ENCODE results near the gene LILRA6. TPM values are rescaled to one million over a fixed set of nuclear protein-coding genes. Genes with fewer than 3 reads are reported as not detected.

Gene LILRA6
- total and polyA plus RNA-seq, 3 donors from 2014 or later = 0.37 to 2.7 (median 1.5) TPM

- DNase-seq = no peak
- peaks cover 44% of the 10 kb centered on the region for H3K4me1 ChIP-seq
- no peak overlapping the region for H3K27ac ChIP-seq
- intact Hi-C loops (cut with DNase I; ENCODE audit: low total_unique reads) = no loop called here
- 76 to 79% methylated on average over 12 of the region's 12 CpGs for WGBS, 2 donors
- no peaks in the 10 kb centered on the region for H3K27me3 ChIP-seq
- H3K36me3 ChIP-seq (ENCODE audit: low read depth, missing control alignments) = no peaks in the 10 kb centered on the region
- no peaks in the 10 kb centered on the region for H3K9me3 ChIP-seq
- TF ChIP-seq POLR2A (IDR thresholded peaks at IDR 0.05) (no peak), CTCF (IDR thresholded peaks at IDR 0.05) (no peak)
- no peak overlapping the region for H3K4me3 ChIP-seq
These were observed 31.4 kb downstream of the LILRA6 start for GRCh38 chr19:54211235-54211634.

DNA sequence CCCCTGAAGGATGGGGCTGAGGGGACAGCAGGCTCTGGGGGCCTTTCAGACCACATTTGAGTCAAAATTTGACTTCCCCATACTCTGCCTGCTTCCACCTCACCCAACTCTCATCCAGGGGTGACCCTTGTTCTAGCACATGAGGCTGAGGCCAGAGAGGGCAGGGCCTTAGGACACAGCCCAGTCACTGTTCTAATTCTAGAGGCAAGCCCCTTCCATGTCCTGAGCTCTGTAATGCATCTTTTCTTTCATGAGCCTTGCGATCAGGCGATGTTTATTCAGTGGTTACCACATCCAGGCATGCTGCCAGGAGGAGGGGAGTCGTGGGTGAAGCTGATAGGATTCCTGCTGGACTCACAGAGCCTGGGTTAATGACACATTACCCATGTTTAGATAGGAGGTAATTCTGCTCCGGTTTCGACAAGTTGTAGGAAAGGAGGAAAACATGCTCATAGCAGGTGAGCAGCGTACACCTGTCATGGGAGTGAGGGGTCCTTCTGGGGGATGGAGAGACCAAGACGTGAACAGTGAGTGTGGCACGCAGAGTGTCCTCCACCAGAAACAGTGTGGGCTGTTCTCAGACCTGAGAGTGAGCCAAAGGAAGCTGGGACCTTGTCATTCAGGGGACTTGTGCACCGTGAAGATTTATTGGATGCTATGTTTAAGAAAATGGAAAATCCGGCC is 32.6 kb downstream of the LILRA6 start:
- Histone ChIP-seq H3K4me1 (peaks cover 50% of the 10 kb centered on the region), H3K27me3 (no peaks in the 10 kb centered on the region), H3K36me3 (ENCODE audit: low read depth, missing control alignments) (no peaks in the 10 kb centered on the region), H3K9me3 (no peaks in the 10 kb centered on the region), H3K27ac (peak overlapping the region; percentile 47 to 75), H3K4me3 (no peak overlapping the region)
- peak; percentile 93 for DNase-seq
- TF ChIP-seq CTCF (IDR thresholded peaks at IDR 0.05) (no peak), POLR2A (IDR thresholded peaks at IDR 0.05) (no peak)
- intact Hi-C loops (cut with DNase I; ENCODE audit: low total_unique reads) = no loop called here
- 39 to 41% methylated on average over 10 of the region's 10 CpGs for WGBS, 2 donors

DNA sequence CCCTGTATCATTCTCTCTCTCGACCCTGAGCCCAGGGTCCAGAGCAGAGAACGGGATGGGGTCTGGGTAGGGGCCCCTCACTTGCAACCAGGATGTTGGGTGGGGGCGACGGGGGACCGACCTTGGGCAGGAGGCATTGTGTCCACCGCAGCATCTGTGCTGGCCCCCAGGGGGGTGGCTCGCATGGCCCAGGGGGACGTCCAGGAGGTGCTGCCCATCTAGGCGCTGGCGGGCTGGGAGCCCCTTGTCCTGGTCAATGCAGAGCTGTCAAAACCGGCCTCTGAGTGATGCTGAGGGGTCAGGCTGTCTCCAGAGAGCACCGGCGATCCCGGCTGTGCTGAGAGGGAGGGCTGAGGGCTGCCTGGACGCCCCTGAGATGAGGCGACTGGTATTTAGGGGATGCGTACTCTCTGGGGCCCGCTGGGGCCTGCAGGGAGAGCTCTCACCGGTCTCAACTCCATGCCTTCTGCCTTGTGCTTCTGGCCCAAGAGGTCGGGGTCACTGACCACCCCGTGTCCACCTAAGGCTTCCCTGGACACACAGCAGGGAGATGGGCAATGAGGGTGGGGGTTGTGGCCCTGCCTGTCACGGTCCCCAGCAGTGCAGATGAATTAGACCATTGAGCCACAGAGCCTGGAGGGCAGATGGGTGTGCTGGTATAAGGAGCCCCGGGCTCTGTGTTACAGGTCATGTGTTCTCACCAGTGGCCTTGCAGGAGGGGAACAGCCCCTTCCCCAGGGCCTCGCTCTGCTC is 33.4 kb downstream of the LILRA6 start:
- peak overlapping the region; percentile 47 to 75 for H3K27ac ChIP-seq
- intact Hi-C loops (cut with DNase I; ENCODE audit: low total_unique reads) = no loop called here
- no peak for DNase-seq
- H3K9me3 ChIP-seq = no peaks in the 10 kb centered on the region
- no peaks in the 10 kb centered on the region for H3K27me3 ChIP-seq
- H3K4me3 ChIP-seq = no peak overlapping the region
- peaks cover 53% of the 10 kb centered on the region for H3K4me1 ChIP-seq
- TF ChIP-seq POLR2A (IDR thresholded peaks at IDR 0.05) (no peak), CTCF (IDR thresholded peaks at IDR 0.05) (no peak)
- H3K36me3 ChIP-seq (ENCODE audit: low read depth, missing control alignments) = no peaks in the 10 kb centered on the region
- WGBS, 2 donors = 57 to 67% methylated on average over 2 to 20 of the region's 24 CpGs

DNA sequence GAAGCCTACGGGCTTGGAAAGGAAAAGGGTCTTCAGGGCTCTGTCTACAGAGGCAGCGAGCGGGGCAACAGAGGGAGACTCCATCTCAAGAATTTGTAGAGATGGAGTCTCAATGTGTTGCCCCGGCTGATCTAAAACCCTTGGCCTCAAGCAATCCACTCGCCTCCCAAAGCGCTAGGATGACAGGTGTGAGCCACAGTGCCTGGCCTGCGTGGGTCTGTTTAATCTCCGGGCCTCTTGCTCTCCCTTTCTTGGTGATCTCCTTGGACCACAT is 33.9 kb downstream of the LILRA6 start:
- Histone ChIP-seq H3K36me3 (ENCODE audit: low read depth, missing control alignments) (no peaks in the 10 kb centered on the region), H3K4me1 (peaks cover 59% of the 10 kb centered on the region)

More for the DNA sequence above, 33.9 kb downstream of the LILRA6 start:
- Histone ChIP-seq H3K27me3 (no peaks in the 10 kb centered on the region), H3K27ac (peak overlapping the region; percentile 47 to 75), H3K9me3 (no peaks in the 10 kb centered on the region), H3K4me3 (no peak overlapping the region)
- 79 to 84% methylated on average over 8 of the region's 8 CpGs for WGBS, 2 donors
- intact Hi-C loops (cut with DNase I; ENCODE audit: low total_unique reads) = no loop called here
- no peak for TF ChIP-seq CTCF (IDR thresholded peaks at IDR 0.05)
- no peak for TF ChIP-seq POLR2A (IDR thresholded peaks at IDR 0.05)
- DNase-seq = no peak
